NCI-H748 (cell line): Measurements from ENCODE around the gene FBXW4.
A peak's percentile ranks its signal among the peaks of the same experiment; 100 is the strongest.

Experiments used
- DNase-seq: peaks from one replicate; lab custom pipeline; 2025; ENCODE audit not compliant: unreplicated experiment; lab: John Stamatoyannopoulos, UW

Gene FBXW4

GRCh38 chr10:101569323-101569621, 125.7 kb downstream of the FBXW4 start:
- peak; percentile 57 for DNase-seq

- DNase-seq, result no peak
These were observed 126.8 kb downstream of the FBXW4 start for GRCh38 chr10:101568054-101568745.

GRCh38 chr10:101567165-101568006, 127.6 kb downstream of the FBXW4 start:
- peak; percentile 8 for DNase-seq

GRCh38 chr10:101566333-101567164, 128.4 kb downstream of the FBXW4 start:
- peak; percentile 66 for DNase-seq

- DNase-seq, result no peak
These were observed 129.0 kb downstream of the FBXW4 start for GRCh38 chr10:101565936-101566332.

- no peak for DNase-seq
These were observed 129.5 kb downstream of the FBXW4 start for GRCh38 chr10:101565370-101565900.

GRCh38 chr10:101564490-101564991, 130.4 kb downstream of the FBXW4 start:
- no peak for DNase-seq

- DNase-seq, result no peak
These were observed 131.4 kb downstream of the FBXW4 start for GRCh38 chr10:101563497-101564040.

GRCh38 chr10:101563007-101563406, 132.0 kb downstream of the FBXW4 start:
- DNase-seq, result no peak

GRCh38 chr10:101562231-101562630, 132.7 kb downstream of the FBXW4 start:
- DNase-seq, result no peak

- DNase-seq, result peak; percentile 41
These were observed 133.7 kb downstream of the FBXW4 start for GRCh38 chr10:101561068-101561915.
